Activated naive CD4-positive, alpha-beta T cell treated with anti-CD3 and anti-CD28 coated beads, Interleukin-2, amount 50 U/mL, for 24 hours (primary cell): ENCODE measurements around the gene PSMA3.
A peak's percentile ranks its signal among the peaks of the same experiment; 100 is the strongest.

ENCODE experiments used
- H3K27ac Mint-ChIP-seq: one replicate; pipeline ENCODE4 v1.8.0; 2021; ENCODE audit warnings: mild to moderate bottlenecking, mixed read lengths
- H3K27me3 Mint-ChIP-seq: one replicate; pipeline ENCODE4 v1.8.0; 2021; ENCODE audit warnings: mixed read lengths
- H3K36me3 Mint-ChIP-seq: one replicate; pipeline ENCODE4 v1.8.0; 2021; ENCODE audit warnings: mixed read lengths
- H3K4me1 Mint-ChIP-seq: one replicate; pipeline ENCODE4 v1.8.0; 2021; ENCODE audit warnings: mixed read lengths
- H3K4me3 Mint-ChIP-seq: one replicate; pipeline ENCODE4 v1.8.0; 2021; ENCODE audit warnings: mild to moderate bottlenecking, mixed read lengths
- H3K9me3 Mint-ChIP-seq: one replicate; pipeline ENCODE4 v1.8.0; 2021; ENCODE audit warnings: mixed read lengths

PSMA3 gene

DNA sequence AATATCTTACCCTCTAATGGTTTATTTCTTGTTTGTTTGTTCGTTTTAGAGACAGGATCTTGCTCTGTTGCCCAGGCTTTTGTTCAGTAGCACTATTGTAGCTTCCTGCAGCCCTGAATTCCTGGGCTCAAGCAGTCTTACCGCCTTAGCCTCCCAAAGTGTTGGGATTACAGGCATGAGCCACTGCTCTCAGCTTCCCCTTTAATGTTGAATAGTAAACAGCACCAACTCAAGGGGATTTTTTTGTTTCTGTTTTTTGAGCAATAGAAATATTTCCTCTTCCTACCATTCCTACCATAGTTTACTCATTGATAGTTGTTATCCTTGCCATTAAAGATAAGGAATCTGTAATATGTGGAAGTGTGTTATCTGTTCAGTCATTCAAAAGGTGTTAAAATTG lies 64.4 kb downstream of the PSMA3 start:
- Mint-ChIP-seq H3K36me3 (peaks cover 8% of the 10 kb centered on the region), H3K9me3 (no peaks in the 10 kb centered on the region), H3K4me3 (no peak overlapping the region), H3K27ac (peak overlapping the region; percentile 74), H3K27me3 (no peaks in the 10 kb centered on the region), H3K4me1 (peaks cover 38% of the 10 kb centered on the region)

DNA sequence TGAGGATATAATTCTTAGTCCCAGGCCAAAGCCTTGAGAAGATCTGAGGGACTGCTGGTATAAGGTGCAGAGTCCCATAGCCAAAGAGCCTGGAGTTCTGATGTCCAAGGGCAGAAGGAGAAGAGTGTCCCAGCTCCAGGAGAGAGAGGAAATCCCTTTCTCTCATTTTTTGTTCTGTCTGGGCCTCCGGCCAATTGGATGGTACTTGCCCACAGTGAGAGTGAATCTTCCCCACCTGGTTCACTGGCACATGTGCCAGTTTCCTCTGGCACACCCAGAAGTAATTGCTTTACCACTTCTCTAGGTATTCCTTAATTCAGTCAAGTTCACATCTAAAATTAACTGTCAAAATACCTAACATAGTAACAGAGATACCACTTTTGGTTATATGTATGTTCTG lies 69.1 kb downstream of the PSMA3 start:
- Mint-ChIP-seq H3K9me3 (no peaks in the 10 kb centered on the region), H3K27me3 (no peaks in the 10 kb centered on the region), H3K4me1 (peaks cover 28% of the 10 kb centered on the region), H3K27ac (no peak overlapping the region), H3K36me3 (peaks cover 9% of the 10 kb centered on the region), H3K4me3 (no peak overlapping the region)

DNA sequence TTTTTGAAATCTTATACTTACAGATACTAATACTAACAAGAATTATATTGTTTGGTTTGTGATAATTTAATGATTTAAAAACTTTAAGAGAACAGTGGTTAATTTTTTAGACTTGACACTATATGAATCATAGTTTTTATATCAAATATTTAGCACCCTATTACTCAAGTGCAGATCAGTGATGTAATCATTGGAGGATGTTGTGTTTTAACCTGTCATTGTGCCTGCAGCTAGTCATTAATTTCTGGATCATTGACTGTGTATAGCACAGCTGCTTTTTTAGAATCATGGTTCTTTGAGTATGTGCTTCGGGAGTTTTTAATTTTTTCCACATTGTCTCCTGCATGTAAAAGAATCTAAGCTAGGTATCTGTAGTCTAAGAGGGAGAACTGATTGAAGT lies 71.0 kb downstream of the PSMA3 start:
- Mint-ChIP-seq H3K4me3 (no peak overlapping the region), H3K4me1 (peaks cover 22% of the 10 kb centered on the region), H3K27ac (peak overlapping the region; percentile 85), H3K27me3 (no peaks in the 10 kb centered on the region), H3K36me3 (peaks cover 5% of the 10 kb centered on the region), H3K9me3 (no peaks in the 10 kb centered on the region)
